GM19455 (cell line): ENCODE data around the gene HIVEP3.

Experiments used
- ATAC-seq: cut with Tn5 transposase; IDR thresholded peaks from one replicate; pipeline ENCODE4 v1.9.1; 2021; ENCODE audit not compliant: unreplicated experiment

Gene HIVEP3

GRCh38 chr1:41849211-41849759, 69.4 kb downstream of the HIVEP3 start:
- ATAC-seq = no peak

DNA sequence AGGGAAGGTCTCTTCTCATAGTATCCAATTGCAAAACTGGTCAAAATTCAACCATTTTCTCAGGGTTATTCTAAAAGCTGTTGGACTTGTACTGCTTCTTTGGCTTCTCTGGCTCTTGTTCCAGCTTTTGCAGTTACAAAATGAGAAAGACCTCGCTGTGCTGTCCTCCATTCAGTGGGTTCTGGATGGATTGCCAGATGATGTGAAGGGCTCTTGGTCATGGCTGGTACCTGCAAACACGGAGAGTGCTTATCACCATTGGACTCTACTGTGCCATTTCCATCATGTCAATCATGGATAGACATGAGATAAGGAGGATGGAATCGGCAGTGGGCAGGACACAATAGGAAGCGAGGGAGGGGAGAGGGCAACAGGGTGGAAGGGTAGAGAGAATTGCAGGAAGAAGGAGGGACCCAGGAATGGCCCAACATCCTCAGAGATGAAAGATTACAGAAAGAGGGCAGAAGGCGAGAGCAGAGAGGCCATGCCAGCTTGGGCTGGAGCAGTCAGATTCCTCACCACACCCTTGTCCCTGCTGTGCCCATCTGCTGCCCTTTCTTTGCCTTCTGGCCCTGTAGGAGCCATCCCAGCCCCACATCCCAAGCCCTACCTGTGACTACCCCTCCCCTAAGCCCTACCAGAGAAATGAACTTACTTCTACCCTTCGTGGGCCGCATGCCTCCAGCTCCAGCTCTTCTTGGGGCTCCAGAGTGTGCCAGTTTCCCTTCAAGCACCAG, 70.3 kb downstream of the HIVEP3 start:
- ATAC-seq = no peak

DNA sequence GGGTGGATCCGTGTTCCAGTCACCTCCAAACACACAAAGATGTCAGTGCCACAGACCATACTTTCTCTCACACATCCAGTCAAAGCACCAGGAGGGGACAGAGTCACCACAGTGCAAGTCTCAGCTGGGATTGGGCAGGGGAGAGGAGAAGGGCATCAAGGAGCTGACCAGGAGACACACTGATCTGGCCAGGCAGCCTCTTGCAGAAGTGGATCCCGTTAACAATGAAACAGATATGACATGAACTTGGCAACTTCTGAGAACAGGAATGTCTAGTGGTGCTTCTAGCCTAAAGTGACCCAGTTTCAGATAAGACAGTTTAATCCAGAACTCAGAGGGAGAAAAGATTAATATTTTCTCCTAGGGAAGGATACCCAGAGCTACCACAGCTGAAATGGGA, 71.0 kb downstream of the HIVEP3 start:
- ATAC-seq = no peak

DNA sequence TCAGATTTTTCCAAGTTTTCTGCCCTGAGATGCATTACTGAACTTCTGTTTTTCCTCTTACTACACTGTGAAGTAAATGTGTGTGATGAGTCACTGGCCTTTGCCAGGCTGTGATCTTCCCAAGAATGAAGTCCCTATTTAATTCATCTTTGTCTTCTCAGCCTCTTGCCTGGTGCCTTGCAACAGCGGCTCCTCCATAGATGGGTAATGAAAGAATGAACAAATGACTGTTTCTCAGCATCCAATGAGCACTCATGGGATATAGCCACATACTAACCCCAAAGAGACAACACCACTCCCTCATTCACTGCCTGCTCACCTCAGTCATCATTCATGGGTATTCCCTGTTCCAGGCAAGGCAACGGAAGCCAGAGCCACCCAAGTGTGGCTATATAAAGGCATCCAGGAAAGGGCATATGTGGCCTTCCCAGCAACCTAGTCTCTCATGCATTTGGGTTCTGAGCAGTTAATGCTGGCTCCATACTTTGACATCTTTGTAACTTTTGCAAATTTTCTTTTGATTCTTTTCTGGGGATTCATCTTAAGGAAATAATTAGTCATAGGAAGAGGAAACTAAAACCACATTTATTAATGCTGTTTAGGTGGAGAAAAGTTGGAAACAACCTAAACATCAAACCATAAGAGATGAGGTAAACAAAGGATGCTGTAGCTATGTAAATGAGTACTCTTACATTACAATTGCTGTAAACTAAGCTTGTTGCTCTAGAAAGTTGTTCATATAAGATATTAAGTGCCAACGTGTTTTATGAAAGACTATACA, 71.9 kb downstream of the HIVEP3 start:
- ATAC-seq = no peak

DNA sequence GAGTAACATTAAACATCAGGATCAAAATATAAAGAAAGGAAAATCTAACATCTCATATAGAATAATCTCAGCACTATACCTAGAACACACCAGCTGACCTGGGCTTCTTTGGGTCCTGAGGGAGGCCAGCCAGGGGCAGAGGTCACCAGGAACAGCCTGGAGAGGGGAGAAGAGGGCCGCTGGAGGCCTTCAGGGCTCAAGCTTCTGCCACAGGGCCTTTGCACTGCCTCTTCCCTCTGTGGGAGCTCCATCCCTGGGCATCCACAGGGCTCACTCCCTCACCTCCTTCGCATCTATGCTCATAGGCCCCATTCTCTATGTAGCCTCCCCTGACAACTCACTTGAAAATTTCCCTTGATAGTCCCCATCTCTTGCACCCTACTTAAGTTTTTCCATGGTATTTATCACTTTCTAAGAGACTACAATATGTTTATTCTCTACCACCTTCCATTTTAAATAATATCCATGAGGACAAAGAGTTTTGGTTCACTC, 73.9 kb downstream of the HIVEP3 start:
- no peak for ATAC-seq

GRCh38 chr1:41844255-41844654, 74.5 kb downstream of the HIVEP3 start:
- ATAC-seq = no peak

- ATAC-seq = no peak
Measured at GRCh38 chr1:41842993-41843755, 75.5 kb downstream of the HIVEP3 start.

DNA sequence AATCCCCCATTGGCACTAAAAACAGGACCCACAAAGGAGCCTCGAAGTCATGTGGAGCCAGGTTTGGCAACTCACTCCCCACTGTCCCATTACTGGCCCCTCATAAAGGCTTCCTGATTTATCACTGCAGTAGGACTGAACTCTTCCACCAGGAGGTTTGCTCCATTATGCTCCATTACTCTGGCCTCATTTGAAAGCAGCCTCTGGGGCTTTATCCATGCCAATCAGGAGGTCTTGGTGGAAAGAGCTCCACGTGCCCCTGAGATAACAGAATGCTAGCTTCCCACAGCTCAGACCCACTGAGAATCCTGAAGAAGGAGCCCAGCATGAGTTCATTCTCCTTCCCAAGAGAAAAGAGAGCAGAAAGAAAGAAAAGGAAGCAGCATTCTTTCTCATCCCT, 76.4 kb downstream of the HIVEP3 start:
- no peak for ATAC-seq

GRCh38 chr1:41840592-41841246, 78.0 kb downstream of the HIVEP3 start:
- no peak for ATAC-seq

- no peak for ATAC-seq
Measured at GRCh38 chr1:41838266-41838665, 80.5 kb downstream of the HIVEP3 start.

DNA sequence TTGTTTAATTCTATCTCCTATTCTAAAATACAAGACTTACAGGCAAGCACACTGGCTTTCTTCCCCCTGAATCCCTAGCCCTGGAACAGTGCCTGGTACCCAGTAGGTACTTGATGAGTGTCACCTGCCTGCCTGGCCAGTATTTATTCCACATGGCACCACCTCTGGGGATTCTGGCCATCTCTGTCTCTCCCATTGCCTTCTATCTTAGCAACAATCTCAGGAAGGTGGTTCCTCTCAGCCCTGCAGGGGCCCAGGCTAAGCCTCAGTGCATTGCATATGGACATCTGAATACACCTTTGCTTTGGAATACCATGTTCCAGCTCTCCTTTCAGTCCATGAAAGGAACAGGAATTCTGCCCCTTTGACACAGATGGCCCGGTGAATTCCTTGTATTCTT, 81.0 kb downstream of the HIVEP3 start:
- ATAC-seq = no peak

GRCh38 chr1:41835485-41835884, 83.2 kb downstream of the HIVEP3 start:
- no peak for ATAC-seq

DNA sequence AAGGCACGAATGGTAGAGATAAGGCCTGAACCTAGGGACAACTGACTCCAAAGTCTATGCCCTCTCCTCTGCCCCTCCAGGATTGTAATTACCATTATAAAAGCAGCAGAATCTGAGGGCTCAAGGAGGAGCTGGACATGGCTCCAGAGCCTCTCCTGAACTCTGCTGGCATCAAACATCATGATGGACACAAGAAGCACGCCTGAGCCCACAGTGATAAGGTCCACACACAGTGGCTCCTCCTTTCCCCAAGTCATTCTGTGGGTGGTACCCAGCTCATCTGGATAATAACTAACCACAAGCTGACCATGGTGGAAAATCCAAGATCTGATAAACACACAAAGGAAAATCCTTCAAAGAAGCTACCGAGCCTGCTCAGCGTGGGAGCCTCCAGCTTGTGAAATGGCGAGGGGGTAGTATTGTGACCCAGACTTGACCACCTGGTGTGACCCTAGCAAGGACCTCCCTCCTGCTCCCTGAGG, 85.2 kb downstream of the HIVEP3 start:
- ATAC-seq = no peak

- ATAC-seq = no peak
Measured at GRCh38 chr1:41830726-41831125, 88.0 kb downstream of the HIVEP3 start.

DNA sequence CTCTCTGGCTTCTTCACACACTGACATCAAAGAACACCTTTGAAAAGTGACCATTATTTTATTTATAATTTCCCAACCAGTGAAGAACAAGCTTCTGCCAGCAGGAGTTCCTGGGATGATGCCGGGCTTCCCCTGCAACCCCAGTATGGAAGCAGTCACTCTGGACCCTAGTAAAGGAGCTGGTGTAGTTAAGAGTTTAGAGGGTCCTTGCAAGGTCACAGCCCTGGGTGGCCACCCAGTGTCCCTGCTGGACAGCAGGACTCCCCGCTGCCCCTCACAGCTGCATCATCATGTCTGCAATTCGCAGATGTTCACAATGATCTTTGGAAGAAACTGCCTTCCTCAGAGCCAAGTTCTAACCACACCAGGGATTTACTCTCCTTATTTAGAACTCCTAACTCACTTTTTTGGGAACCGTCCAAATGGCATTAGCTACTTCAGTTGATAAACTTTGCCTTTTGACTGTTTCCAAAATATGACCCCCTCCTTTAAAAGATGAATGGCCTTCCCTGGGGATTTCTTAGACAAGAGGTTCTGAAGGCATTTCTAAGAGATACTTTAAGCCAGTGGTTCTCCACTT, 90.6 kb downstream of the HIVEP3 start:
- no peak for ATAC-seq

DNA sequence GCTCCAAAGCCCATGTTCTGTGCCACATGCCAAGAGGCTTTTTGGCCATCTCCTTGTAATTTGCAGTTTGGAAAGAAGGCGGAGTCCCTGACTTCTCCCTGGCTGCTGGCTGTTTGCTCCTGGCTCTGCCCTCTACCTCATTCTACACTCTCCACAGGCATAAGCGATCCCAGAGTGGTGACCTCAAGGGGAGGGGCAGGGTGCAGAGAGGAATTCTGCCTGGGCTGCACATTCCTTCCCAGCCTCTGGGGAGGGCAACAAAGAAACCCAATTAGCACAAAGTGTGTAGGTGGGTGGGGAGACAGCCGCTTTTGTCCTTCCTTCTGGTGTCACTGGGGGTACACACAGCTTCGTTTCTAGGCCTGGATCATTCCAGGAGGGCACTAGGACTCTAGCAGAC, 95.3 kb downstream of the HIVEP3 start:
- ATAC-seq = no peak

- ATAC-seq = no peak
Measured at GRCh38 chr1:41822866-41823265, 95.9 kb downstream of the HIVEP3 start.

DNA sequence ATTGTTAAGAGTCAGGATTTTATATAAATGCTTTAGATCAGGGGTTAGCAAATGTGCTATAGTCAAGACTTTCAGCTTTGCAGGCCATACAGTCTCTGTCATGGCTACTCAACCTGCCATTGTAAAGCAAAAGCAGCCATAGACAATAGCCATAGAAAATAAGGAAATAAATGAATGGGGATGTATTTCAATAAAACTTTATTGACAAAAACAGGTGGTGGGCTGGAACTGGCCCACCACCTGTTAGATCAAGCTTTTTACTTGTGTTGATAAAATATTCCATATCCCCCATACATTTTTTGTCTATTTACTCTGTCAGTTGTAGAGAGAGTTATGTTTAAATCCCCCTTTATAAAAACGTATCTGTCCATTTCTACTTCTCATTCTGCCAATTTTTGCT, 98.9 kb downstream of the HIVEP3 start:
- ATAC-seq = no peak

DNA sequence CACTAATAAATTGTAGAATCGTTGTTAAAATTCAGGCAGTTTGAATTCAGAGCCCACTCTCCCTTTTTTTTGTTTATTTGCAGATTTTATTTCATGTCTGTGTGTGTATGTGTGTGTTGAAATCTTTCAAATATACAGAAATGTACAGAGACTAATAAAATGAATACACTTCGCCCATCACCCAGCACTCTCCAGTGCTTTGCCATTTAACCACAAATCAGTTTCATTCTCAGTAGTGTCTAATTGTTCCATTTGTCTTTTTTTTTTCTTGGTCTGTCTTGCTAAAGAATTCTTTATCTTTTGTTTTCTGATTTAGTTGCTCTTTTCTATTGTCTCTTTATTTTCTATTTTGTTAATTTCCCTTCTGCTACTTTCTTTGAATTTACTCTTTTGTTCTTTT, 99.7 kb downstream of the HIVEP3 start:
- no peak for ATAC-seq

GRCh38 chr1:41816061-41816460, 102.7 kb downstream of the HIVEP3 start:
- no peak for ATAC-seq
